Skeletal muscle tissue (tissue), 4 donors: ENCODE results near the gene SHROOM1. TPM values are rescaled to one million over a fixed set of nuclear protein-coding genes. Genes with fewer than 3 reads are reported as not detected.

ENCODE experiments used
- H3K27ac ChIP-seq: one replicate; pipeline ENCODE4 v1.7.0; 2013; ENCODE audit warnings: mild to moderate bottlenecking, low read depth, low read length, inconsistent platforms
- H3K27me3 ChIP-seq, 3 donors: one replicate each; pipeline ENCODE4 v1.7.0; 2013; ENCODE audit warnings: low read length in 3 of 3; ENCODE audit not compliant: control insufficient read depth in 3 of 3, insufficient read depth in 3 of 3
- H3K36me3 ChIP-seq, 3 donors: one replicate each; pipeline ENCODE4 v1.7.0; 2013; ENCODE audit warnings: low read length in 3 of 3; ENCODE audit not compliant: control insufficient read depth in 3 of 3, insufficient read depth in 3 of 3
- H3K4me1 ChIP-seq, 3 donors: one replicate each; pipeline ENCODE4 v1.7.0; 2013; ENCODE audit warnings: low read length in 3 of 3, mild to moderate bottlenecking in 3 of 3; ENCODE audit not compliant: control insufficient read depth in 3 of 3, insufficient read depth in 3 of 3
- H3K4me3 ChIP-seq, 3 donors: one replicate each; pipeline ENCODE4 v1.7.0; 2013; ENCODE audit warnings: low read length in 3 of 3
- H3K9ac ChIP-seq, 3 donors: one replicate each; pipeline ENCODE4 v1.7.0; 2013; ENCODE audit warnings: low read length in 3 of 3, mild to moderate bottlenecking in 3 of 3, moderate library complexity in 2 of 3, low read depth in 1 of 3
- H3K9me3 ChIP-seq, 3 donors: one replicate each; pipeline ENCODE4 v1.7.0; 2013; ENCODE audit warnings: low read length in 3 of 3; ENCODE audit not compliant: control insufficient read depth in 3 of 3
- total RNA-seq: library from RNA; depleted of rRNA; stranded (reverse); fragments of >200 nt; gene quantifications from one replicate; pipeline ENCODE4 v1.2.3, GENCODE V29; 2014
- donor health status: Osteomylitis.

Gene SHROOM1
- total RNA-seq, 1 donor from 2014 or later, result 1.6 TPM

DNA sequence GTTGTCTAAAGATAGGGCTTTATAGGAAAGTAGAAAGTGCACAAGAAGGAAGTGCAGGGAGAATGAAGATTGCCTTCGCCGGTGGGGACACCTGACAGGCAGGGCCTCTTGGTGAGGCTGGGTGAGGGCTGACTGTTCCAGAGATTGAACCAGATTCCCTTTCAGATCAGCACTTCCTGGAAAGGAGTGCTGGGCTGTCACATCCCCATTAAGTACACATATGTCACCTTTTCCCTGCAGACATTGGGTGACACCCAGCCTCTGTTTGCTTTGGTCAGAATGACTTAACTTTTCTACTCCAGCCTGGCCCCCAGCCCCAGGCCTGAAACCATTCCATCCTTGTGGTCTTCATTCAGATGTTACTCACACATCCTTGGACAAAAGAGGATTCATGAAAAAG lies 7.4 kb upstream of the SHROOM1 start:
- Histone ChIP-seq H3K9ac (no peak overlapping the region), H3K27me3 (no peaks in the 10 kb centered on the region), H3K4me1 (peaks cover 0 to 7% (median 5%) of the 10 kb centered on the region in 3 donors), H3K4me3 (no peak overlapping the region), H3K9me3 (no peaks in the 10 kb centered on the region), H3K27ac (no peak overlapping the region), H3K36me3 (no peaks in the 10 kb centered on the region)

DNA sequence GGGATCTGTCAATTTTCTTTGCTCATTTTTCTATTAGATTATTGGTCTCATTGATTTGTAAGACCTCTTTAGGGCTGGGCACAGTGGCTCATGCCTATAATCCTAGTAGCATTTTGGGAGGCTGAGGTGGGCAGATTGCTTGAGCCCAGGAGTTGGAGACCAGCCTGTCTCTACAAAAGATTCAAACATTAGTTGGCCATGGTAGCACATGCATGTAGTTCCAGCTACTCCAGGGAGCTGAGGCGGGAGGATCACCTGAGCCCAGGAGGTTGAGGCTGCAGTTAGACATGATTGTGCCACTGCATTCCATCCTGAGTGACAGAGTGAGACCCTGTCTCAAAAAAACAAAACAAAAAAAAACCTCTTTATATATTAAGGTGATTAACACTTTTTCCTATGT lies 6.4 kb upstream of the SHROOM1 start:
- H3K4me3 ChIP-seq, result no peak overlapping the region
- H3K36me3 ChIP-seq, result no peaks in the 10 kb centered on the region
- no peak overlapping the region for H3K9ac ChIP-seq

DNA sequence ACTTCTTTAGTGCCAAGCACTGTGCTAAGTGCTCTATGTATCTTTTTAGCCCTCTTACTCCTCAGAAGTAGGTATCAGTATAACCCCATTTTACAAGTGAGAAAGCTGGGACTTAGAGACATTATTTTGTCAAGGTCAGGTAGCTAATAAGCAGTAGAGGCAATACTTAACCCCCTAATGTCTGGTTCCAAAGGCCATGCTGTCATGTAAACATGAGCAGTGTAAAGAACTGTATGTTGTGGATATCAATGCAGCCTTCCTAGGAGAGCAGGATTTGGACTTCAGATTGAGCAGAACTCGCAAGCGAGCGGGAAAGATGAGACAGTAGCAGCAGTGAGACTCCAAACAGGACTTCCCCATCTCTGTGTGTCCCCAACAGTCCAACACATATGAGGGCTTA lies 3.6 kb upstream of the SHROOM1 start:
- H3K9me3 ChIP-seq, result no peaks in the 10 kb centered on the region
- H3K27ac ChIP-seq, result no peak overlapping the region
- peaks cover 0 to 12% (median 11%) of the 10 kb centered on the region in 3 donors for H3K27me3 ChIP-seq
- no peaks in the 10 kb centered on the region for H3K36me3 ChIP-seq
- peaks cover 4 to 17% (median 8%) of the 10 kb centered on the region in 3 donors for H3K4me1 ChIP-seq
- no peak overlapping the region for H3K9ac ChIP-seq
- no peak overlapping the region for H3K4me3 ChIP-seq

More for the DNA sequence above, 6.4 kb upstream of the SHROOM1 start:
- peaks cover 0 to 7% (median 5%) of the 10 kb centered on the region in 3 donors for H3K4me1 ChIP-seq
- no peak overlapping the region for H3K27ac ChIP-seq
- no peaks in the 10 kb centered on the region for H3K27me3 ChIP-seq
- no peaks in the 10 kb centered on the region for H3K9me3 ChIP-seq

DNA sequence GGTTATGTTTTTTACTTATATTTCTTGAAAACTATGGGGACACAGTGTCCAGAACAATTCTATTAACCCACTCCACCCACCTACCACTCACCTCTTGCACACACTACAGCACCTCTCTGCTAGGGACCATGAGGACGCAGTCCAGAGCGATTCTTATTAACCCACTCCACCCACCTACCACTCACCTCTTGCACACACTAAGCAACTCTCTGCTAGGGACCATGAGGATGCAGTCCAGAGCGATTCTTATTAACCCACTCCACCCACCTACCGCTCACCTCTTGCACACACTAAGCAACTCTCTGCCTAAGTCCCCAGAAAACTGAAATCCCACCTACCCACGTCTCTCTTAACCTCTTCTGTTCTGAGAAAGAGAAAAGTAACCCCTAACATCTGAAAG lies 2.2 kb upstream of the SHROOM1 start:
- Histone ChIP-seq H3K27me3 (peaks cover 0 to 16% (median 11%) of the 10 kb centered on the region in 3 donors), H3K27ac (no peak overlapping the region), H3K36me3 (no peaks in the 10 kb centered on the region), H3K4me1 (peaks cover 4 to 17% (median 8%) of the 10 kb centered on the region in 3 donors), H3K9ac (no peak overlapping the region), H3K4me3 (no peak overlapping the region), H3K9me3 (no peaks in the 10 kb centered on the region)

DNA sequence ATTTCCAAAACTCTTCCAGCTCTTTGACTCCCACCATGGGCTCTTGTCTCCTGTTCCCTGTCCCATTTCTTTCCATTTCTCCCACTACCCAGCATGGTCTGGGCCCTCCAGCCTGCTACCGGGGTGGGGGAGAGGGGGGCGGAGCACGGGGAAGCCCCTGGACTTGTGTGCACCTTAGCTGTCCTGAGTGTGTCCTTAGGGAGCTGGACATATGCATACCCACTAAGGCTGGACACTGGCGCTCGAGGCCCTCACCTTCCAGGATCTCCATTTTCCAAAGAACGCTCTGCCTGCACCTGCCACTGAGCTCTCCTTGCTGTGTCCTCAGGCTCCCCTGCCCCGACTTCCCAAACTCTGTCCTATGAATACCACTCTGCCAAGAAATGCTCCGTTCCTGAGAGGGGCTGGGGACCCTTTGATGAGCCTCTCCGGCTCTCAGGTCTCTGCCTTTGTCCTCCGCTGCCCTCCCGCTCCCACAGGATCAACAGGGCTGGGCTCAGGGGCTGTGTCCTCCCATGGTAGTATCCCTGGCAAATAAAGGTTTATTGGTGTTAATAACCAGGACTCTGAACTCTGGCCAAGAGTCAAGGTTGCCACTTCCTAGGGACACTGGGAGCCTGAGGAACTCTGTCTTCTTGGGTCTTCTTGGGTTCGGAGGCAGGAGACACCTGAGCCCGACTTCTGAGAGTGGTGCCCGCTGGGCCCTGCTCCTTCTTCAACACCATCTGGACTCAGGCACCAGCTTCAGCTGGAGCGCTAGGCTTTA lies 831 bp upstream of the SHROOM1 start:
- no peak overlapping the region for H3K27ac ChIP-seq
- peaks cover 2 to 24% (median 19%) of the 10 kb centered on the region in 3 donors for H3K27me3 ChIP-seq
- H3K36me3 ChIP-seq, result no peaks in the 10 kb centered on the region
- H3K9me3 ChIP-seq, result no peaks in the 10 kb centered on the region
- H3K9ac ChIP-seq, result peak overlapping the region in 2 of 3 donors; percentile 73 to 78
- peaks cover 4 to 17% (median 8%) of the 10 kb centered on the region in 3 donors for H3K4me1 ChIP-seq
- H3K4me3 ChIP-seq, result peak overlapping the region in 1 of 3 donors; percentile 73

DNA sequence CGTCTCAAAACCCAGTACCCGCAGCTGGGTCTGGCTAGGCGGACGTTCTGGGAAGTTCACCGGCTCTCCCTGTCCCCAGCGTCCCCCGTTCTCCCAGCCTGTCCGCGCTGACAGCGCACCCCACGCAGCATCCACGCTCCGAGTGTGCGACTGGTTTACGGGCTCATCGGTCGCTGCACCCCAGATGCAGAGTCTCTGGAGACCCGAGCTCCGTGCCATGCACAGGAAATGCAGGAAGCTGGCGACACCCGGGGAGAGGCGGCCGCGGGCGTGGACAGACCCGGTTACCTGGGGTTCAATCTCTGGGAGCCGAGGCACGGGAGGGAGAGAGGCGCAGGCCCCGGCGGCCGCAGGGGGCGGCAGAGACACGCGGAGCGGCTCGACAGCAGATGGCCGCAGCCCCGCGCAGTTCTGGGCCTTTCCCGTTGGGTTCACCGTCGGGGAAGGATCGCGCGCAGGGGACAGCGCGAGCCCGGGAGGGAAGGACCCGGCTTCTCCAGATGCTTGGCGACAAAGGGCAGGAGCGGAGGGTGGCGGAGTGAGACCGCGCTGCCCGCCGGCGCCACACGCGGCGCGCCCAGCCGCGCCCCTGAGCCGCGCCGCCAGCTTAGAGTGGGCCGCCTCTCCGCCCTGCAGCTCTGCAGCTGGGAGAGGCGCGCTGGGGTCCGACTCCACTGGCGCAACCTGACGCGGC lies 558 bp downstream of the SHROOM1 start:
- Histone ChIP-seq H3K9ac (peak overlapping the region; percentile 57 to 78 (median 73)), H3K27me3 (peaks cover 7 to 33% (median 26%) of the 10 kb centered on the region in 3 donors), H3K9me3 (no peaks in the 10 kb centered on the region), H3K4me3 (peak overlapping the region; percentile 66 to 81 (median 73)), H3K27ac (no peak overlapping the region), H3K4me1 (peaks cover 4 to 17% (median 8%) of the 10 kb centered on the region in 3 donors), H3K36me3 (no peaks in the 10 kb centered on the region)

DNA sequence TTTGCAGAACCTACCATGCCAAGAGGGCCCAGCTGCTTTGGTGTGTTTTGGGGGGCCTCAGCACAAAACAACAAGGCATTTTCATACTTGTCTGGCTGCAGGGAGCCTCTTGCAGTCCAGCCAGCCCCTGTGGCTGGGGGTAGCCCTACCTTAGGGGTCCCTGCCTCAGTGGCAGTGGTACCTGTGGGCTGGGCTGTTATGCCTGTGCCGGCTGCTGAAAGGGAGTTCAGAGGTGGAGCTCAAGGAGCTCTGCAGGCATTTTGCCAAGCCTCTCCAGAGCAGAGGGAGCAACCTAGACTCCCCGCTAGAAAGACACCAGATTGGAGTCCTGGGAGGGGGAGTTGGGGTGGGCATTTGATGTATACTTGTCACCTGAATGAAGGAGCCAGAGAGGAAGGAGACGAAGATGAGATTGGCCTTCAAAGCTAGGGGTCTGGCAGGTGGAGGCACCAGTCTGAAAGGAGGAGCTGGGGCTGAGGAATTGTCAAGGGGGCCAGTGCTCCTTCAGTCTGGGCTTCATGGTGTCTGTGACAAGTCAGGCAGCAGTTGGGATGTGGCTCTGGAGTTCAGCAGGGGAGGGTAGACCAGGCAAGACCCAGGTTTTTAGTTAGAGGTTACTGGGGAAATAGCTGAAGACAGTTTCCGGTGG lies 1.5 kb downstream of the SHROOM1 start:
- Histone ChIP-seq H3K4me3 (peak overlapping the region in 2 of 3 donors; percentile 66 to 81), H3K9ac (peak overlapping the region in 1 of 3 donors; percentile 78), H3K27ac (no peak overlapping the region), H3K4me1 (peaks cover 4 to 17% (median 8%) of the 10 kb centered on the region in 3 donors), H3K27me3 (peaks cover 7 to 35% (median 31%) of the 10 kb centered on the region in 3 donors), H3K36me3 (no peaks in the 10 kb centered on the region), H3K9me3 (no peaks in the 10 kb centered on the region)

DNA sequence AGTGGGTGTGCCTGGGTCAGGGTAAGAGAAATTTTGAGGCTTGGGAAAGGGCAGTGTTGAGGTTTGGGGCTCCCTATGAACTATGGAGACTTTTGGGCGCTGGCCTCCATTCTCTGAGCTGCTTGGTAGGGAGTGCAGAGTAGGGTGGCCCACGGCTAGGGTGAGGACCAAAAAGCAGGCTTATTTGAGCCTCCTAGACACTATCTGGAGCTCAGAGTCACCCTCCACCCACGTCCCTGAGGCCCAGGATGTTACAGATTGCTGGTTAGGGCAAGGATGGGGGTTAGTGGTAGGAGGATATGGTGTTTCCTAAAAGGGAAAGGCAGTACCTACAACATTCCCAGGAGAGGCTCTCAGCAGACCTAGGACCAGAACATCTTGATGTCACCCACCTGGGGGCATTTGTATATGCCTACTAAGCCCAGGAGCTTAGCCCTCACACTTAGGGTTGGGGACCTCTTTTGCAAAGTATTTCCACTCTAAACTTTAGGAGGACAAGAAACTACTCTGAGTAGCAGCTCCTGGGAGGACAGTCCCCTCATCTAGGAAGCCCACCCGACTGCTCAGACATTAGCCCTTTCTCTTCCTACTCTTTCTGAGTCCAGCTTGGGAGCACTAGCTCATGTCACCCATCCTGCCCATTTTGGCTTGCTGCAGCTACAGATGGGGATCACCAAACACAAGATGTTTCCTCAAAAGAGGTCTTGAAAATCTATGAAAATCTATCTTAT lies 2.3 kb downstream of the SHROOM1 start:
- no peaks in the 10 kb centered on the region for H3K36me3 ChIP-seq
- H3K4me1 ChIP-seq, result peaks cover 5 to 17% (median 8%) of the 10 kb centered on the region in 3 donors
- no peak overlapping the region for H3K27ac ChIP-seq
- H3K27me3 ChIP-seq, result peaks cover 7 to 41% (median 31%) of the 10 kb centered on the region in 3 donors
- H3K9ac ChIP-seq, result no peak overlapping the region
- H3K9me3 ChIP-seq, result no peaks in the 10 kb centered on the region
- no peak overlapping the region for H3K4me3 ChIP-seq

DNA sequence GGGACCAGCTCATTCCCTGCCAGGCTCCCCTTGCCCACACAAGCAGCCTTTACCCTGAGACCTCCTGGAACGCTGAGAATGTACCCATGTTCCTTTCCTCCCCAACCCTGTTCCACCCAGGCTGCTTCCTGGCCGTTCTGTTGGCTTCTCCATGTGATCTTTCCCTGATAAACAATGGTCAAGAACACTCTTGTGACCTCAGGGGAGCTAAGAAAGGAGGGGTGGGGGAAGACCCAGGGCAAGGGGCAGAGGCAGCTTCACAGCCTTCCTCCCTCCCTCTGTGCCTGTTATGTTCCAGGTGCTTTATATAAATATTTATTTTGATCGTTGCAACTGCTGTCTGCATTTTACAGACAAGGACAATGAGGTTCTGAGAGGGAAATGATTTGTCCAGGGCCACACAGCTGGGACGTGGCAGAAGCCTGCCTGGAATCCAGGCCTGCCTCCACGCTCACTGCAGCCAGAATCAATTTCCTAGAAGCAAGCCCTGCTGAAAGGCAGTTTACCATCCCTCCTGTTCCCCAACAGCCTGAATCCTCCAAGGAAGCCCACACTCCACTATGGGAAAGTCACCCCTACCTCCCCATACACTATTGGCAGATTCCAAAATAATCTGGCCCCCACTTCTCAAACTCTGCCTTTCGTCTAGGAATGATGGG lies 3.9 kb downstream of the SHROOM1 start:
- peaks cover 8 to 17% (median 9%) of the 10 kb centered on the region in 3 donors for H3K4me1 ChIP-seq
- H3K36me3 ChIP-seq, result no peaks in the 10 kb centered on the region
- H3K9ac ChIP-seq, result peak overlapping the region in 1 of 3 donors; percentile 33
- no peak overlapping the region for H3K4me3 ChIP-seq
- peaks cover 7 to 41% (median 31%) of the 10 kb centered on the region in 3 donors for H3K27me3 ChIP-seq
- H3K27ac ChIP-seq, result no peak overlapping the region
- H3K9me3 ChIP-seq, result no peaks in the 10 kb centered on the region
